T-helper 1 cell treated with Interleukin-12 subunit alpha and Interleukin-12 subunit beta and Interleukin-4 antibody, amounts not matched to agents 30 μg/mL and 1 μg/mL, for 36 hours (primary cell): Measurements from ENCODE around the gene LEFTY2.
"Not testable (repeated sequence)": the region's sequence is repeated elsewhere in the genome, so short reads cannot be mapped to it uniquely, and the experiment has no call there.

ENCODE experiments used
- H3K27ac Mint-ChIP-seq: one replicate; pipeline ENCODE4 v1.8.0; 2021; ENCODE audit warnings: mild to moderate bottlenecking, mixed read lengths
- H3K27me3 Mint-ChIP-seq: one replicate; pipeline ENCODE4 v1.8.0; 2021; ENCODE audit warnings: low read depth, mixed read lengths
- H3K36me3 Mint-ChIP-seq: one replicate; pipeline ENCODE4 v1.8.0; 2021; ENCODE audit warnings: low read depth, mixed read lengths
- H3K4me1 Mint-ChIP-seq: one replicate; pipeline ENCODE4 v1.8.0; 2021; ENCODE audit warnings: low read depth, mixed read lengths
- H3K4me3 Mint-ChIP-seq: one replicate; pipeline ENCODE4 v1.8.0; 2021; ENCODE audit warnings: mild to moderate bottlenecking, moderate library complexity, mixed read lengths
- H3K9me3 Mint-ChIP-seq: one replicate; pipeline ENCODE4 v1.8.0; 2021; ENCODE audit warnings: mixed read lengths

Gene LEFTY2

DNA sequence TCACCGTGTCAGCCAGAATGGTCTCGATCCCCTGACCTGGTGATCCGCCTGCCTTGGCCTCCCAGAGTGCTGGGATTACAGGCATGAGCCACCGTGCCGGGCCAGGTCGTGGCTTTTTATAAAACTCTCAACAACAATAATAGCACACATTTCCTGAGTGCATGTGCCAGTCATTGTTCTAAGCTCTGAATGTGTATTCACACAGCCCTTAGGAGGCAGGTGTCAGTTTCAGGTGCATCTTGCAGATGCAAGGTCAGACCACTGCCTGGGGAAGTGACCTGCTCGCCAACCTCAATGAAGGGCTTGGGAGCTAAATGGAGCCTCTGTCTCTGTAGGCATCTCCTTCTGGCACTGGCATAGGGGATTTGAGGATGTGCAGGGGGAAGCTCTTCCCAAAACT lies 1.6 kb upstream of the LEFTY2 start:
- Mint-ChIP-seq H3K4me3 (no peak overlapping the region), H3K27me3 (peaks cover 17% of the 10 kb centered on the region), H3K9me3 (no peaks in the 10 kb centered on the region), H3K4me1 (peaks cover 6% of the 10 kb centered on the region), H3K36me3 (no peaks in the 10 kb centered on the region), H3K27ac (no peak overlapping the region)

DNA sequence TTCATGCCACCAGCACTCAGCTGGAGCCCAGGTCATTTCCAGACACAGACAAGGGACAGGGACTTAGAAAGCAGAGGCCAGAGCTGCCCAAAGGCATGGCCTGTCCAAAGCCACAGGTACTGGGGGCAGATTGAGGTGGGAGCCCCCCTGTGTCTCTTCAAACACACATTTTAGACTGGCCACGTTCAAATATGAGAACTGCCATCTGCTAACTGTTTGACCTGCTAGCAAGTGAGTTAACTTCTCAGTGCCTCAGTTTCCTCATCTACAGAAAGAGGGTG lies 862 bp upstream of the LEFTY2 start:
- peaks cover 12% of the 10 kb centered on the region for H3K27me3 Mint-ChIP-seq
- H3K4me3 Mint-ChIP-seq, result no peak overlapping the region
- H3K9me3 Mint-ChIP-seq, result no peaks in the 10 kb centered on the region
- H3K4me1 Mint-ChIP-seq, result peaks cover 6% of the 10 kb centered on the region
- H3K36me3 Mint-ChIP-seq, result no peaks in the 10 kb centered on the region
- no peak overlapping the region for H3K27ac Mint-ChIP-seq

DNA sequence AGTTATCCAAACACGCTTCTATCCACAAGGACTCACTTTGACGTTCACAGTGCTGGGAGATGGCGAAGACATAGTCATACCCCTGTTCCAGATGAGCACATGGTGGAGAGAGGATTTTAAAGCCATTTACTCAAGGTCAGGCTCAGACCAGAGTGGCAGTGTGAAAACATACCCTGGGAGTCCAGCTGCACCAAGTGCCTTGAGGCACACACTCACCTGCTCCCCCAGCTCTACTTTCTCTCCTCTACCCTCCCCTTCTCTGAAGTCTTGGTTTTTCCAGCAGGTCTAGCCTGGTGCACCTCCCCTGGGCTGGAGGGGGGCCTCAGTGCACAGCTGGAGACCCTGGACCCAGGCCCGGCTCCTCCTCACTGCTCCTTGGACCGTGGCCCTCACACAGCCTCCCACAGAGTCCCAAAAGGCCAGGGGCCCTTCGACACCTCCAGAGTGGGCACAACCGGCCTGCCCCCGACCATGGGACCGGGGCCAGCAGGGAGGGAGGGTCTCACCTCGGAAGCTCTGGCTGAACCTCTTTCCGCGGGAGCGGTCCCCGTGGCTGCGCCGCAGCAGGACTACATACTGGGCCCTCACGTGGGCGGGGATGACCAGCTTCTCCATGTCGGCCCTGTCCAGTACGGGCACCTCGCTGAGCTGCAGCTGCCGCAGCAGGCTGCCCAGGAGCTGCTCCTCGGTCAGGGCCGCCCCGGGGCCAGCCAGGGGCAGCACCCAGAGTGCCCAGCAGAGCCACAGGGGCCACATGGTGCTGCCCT lies 452 bp downstream of the LEFTY2 start:
- H3K4me1 Mint-ChIP-seq, result peaks cover 6% of the 10 kb centered on the region
- H3K27ac Mint-ChIP-seq, result no peak overlapping the region
- no peaks in the 10 kb centered on the region for H3K9me3 Mint-ChIP-seq
- H3K36me3 Mint-ChIP-seq, result no peaks in the 10 kb centered on the region
- no peak overlapping the region for H3K4me3 Mint-ChIP-seq
- H3K27me3 Mint-ChIP-seq, result peaks cover 6% of the 10 kb centered on the region

- not testable (repeated sequence) for H3K27ac Mint-ChIP-seq, H3K27me3 Mint-ChIP-seq, H3K4me3 Mint-ChIP-seq, H3K9me3 Mint-ChIP-seq, H3K4me1 Mint-ChIP-seq, H3K36me3 Mint-ChIP-seq
These were observed 1.1 kb downstream of the LEFTY2 start for GRCh38 chr1:225939939-225940310.

- not testable (repeated sequence) for H3K4me1 Mint-ChIP-seq
These were observed 1.7 kb downstream of the LEFTY2 start for GRCh38 chr1:225939097-225939938.

DNA sequence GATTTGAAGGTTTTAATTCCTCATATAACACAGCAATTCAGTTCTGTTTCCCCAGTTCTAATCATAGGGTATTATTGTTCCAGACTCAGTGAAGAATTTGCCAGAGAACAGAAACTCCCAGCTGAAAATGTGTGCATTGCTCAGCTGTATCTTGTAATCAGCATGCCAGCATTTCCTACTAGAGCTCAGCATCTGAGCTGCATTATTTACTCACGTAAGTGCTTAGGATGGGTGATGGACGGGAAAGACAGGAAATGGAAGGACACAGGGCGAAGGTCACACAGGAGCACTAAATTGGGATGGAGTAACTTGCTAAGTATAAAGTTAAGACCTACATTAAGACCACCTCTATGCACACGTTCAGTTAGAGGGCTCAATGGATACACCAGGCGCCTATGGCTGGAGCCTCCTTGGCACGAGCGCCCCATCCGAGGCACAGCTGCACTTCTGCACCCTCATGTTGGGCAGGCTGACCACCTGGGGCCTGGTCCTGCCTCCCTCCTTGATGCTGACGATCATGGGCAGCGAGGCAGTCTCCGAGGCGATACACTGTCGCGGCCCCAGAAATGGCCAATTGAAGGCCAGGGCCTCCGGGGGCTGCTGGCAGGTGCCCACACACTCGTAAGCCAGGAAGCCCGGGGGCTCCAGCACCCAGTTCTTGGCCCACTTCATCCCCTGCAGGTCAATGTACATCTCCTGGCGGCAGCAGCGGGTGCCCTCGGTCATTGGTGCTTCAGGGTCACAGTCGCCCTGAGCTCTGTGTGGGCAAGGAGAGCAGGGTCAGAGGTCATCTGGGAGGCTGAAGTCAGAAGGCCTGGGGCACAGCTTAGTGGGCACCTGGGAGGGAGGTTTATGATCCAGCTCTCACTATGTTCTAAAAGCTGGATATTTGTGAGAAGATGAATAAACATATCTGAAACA lies 3.7 kb downstream of the LEFTY2 start:
- peaks cover 3% of the 10 kb centered on the region for H3K27me3 Mint-ChIP-seq
- H3K27ac Mint-ChIP-seq, result no peak overlapping the region
- no peaks in the 10 kb centered on the region for H3K36me3 Mint-ChIP-seq
- no peak overlapping the region for H3K4me3 Mint-ChIP-seq
- H3K4me1 Mint-ChIP-seq, result peaks cover 2% of the 10 kb centered on the region
- no peaks in the 10 kb centered on the region for H3K9me3 Mint-ChIP-seq

More at GRCh38 chr1:225939097-225939938, 1.7 kb downstream of the LEFTY2 start:
- not testable (repeated sequence) for H3K36me3 Mint-ChIP-seq, H3K9me3 Mint-ChIP-seq, H3K27ac Mint-ChIP-seq, H3K27me3 Mint-ChIP-seq, H3K4me3 Mint-ChIP-seq

DNA sequence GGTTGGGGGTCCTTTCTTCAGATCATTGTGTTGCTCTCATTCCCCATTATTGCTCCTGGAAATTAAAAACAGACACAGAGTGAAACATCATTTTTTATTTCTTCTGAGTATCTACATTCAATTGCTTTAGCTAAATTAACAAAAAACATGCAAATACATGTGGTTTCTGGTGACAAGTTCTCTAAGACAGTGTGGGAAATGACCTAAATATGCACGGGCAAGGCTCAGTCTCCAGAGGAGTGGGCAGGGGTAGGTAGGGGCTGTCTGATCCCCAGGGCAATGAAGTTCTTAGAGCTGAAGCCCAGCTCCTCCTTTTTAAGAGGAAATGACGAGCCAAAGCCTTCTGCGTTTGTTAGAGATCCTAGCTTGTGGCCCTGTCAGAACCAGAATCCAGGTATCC lies 4.5 kb downstream of the LEFTY2 start:
- no peak overlapping the region for H3K27ac Mint-ChIP-seq
- peaks cover 2% of the 10 kb centered on the region for H3K4me1 Mint-ChIP-seq
- H3K9me3 Mint-ChIP-seq, result no peaks in the 10 kb centered on the region
- no peak overlapping the region for H3K4me3 Mint-ChIP-seq
- H3K27me3 Mint-ChIP-seq, result peaks cover 3% of the 10 kb centered on the region
- H3K36me3 Mint-ChIP-seq, result no peaks in the 10 kb centered on the region

- H3K4me3 Mint-ChIP-seq, H3K9me3 Mint-ChIP-seq, H3K36me3 Mint-ChIP-seq, H3K27me3 Mint-ChIP-seq, H3K27ac Mint-ChIP-seq, H3K4me1 Mint-ChIP-seq: not testable (repeated sequence)
These were observed 4.9 kb downstream of the LEFTY2 start for GRCh38 chr1:225936086-225936485.

DNA sequence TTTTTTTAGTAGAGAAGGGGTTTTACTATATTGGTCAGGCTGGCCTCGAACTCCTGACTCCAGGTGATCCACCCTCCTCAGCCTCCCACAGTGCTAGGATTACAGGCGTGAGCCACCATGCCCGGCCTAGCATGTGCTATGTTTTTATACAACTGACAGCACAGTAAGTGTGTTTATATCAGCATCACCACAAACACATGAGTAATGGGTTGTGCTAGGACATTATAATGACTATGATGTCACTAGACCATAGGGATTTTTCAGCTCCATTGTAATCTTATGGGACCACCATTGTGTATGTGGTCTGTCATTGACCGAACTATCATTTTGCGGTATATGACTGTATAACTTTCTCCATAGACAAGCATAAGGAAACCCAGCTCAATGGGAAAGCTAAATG lies 6.3 kb downstream of the LEFTY2 start:
- Mint-ChIP-seq H3K27me3 (no peaks in the 10 kb centered on the region), H3K36me3 (no peaks in the 10 kb centered on the region), H3K4me1 (peaks cover 2% of the 10 kb centered on the region), H3K9me3 (no peaks in the 10 kb centered on the region), H3K4me3 (no peak overlapping the region), H3K27ac (no peak overlapping the region)

DNA sequence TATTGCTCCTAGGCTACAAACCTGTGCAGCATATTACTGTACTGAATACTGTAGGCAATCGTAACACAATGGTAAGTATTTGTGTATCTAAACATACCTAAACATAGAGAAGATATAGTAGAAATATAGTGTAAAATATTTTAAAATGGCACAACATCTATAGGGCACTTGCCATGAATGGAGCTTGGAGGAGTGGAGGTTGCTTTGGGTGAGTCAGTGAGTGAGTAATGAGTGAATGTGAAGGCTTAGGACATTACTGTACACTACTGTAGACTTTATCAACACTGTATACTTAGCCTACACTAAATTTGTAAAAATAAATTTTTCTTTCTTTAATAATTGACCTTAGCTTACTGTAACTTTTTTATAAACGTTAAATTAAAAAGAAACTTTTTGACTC lies 7.9 kb downstream of the LEFTY2 start:
- Mint-ChIP-seq H3K9me3 (no peaks in the 10 kb centered on the region), H3K4me1 (peaks cover 15% of the 10 kb centered on the region), H3K27ac (no peak overlapping the region), H3K27me3 (no peaks in the 10 kb centered on the region), H3K4me3 (no peak overlapping the region), H3K36me3 (no peaks in the 10 kb centered on the region)

GRCh38 chr1:225931270-225932136 lies 9.5 kb downstream of the LEFTY2 start:
- Mint-ChIP-seq H3K4me1 (peaks cover 20% of the 10 kb centered on the region), H3K4me3 (no peak overlapping the region), H3K9me3 (no peaks in the 10 kb centered on the region), H3K27ac (no peak overlapping the region), H3K27me3 (no peaks in the 10 kb centered on the region), H3K36me3 (no peaks in the 10 kb centered on the region)

- H3K27ac Mint-ChIP-seq, result no peak overlapping the region
These were observed 10.5 kb downstream of the LEFTY2 start for GRCh38 chr1:225930566-225930965.

GRCh38 chr1:225929462-225929861 lies 11.6 kb downstream of the LEFTY2 start:
- H3K27ac Mint-ChIP-seq, result not testable (repeated sequence)

More at GRCh38 chr1:225930566-225930965, 10.5 kb downstream of the LEFTY2 start:
- Mint-ChIP-seq H3K4me1 (peaks cover 24% of the 10 kb centered on the region), H3K9me3 (no peaks in the 10 kb centered on the region), H3K36me3 (no peaks in the 10 kb centered on the region), H3K27me3 (no peaks in the 10 kb centered on the region), H3K4me3 (no peak overlapping the region)

More at GRCh38 chr1:225929462-225929861, 11.6 kb downstream of the LEFTY2 start:
- not testable (repeated sequence) for H3K27me3 Mint-ChIP-seq, H3K36me3 Mint-ChIP-seq, H3K9me3 Mint-ChIP-seq, H3K4me3 Mint-ChIP-seq
- peaks cover 29% of the 10 kb centered on the region for H3K4me1 Mint-ChIP-seq
